ENCODE data around the gene TAOK1.

GRCh38 chr17:29394761-29395160, 4.6 kb downstream of the TAOK1 start:
- TF ChIP-seq SP1 (IDR thresholded peaks at IDR 0.05; ENCODE audit: low read depth) (no peak), CTCF (IDR thresholded peaks at IDR 0.05 in 2 of 3, conservative IDR thresholded peaks at IDR 0.05 in 1 of 3; ENCODE audit: borderline replicate concordance in 1 of 3, insufficient read depth in 1 of 3, low read depth in 2 of 3, low read length in 2 of 3) (no peak), POLR2A (IDR thresholded peaks at IDR 0.05; ENCODE audit: borderline replicate concordance, extremely low read depth, insufficient read depth, insufficient read length) (no peak), CBX3 (IDR thresholded peaks at IDR 0.05; ENCODE audit: low read depth) (no peak), REST (IDR thresholded peaks at IDR 0.05; ENCODE audit: low read depth) (no peak), CEBPB (IDR thresholded peaks at IDR 0.05; ENCODE audit: low read depth) (no peak), ZFX (IDR thresholded peaks at IDR 0.05) (no peak), MAX (IDR thresholded peaks at IDR 0.05) (no peak)

Measured in HCT116 (cell line).